Choroid plexus epithelial cell (primary cell): ENCODE results near the gene TMEM181.

Source experiments
- DNase-seq: peaks from one replicate; pipeline ENCODE4 v3.0.0-alpha.2; 2010; ENCODE audit warnings: low read depth
- H3K4me3 ChIP-seq: 2 replicates; pipeline ENCODE4 v1.5.1; 2011; ENCODE audit warnings: low read depth, mild to moderate bottlenecking, control low read depth, low read length, moderate library complexity
- TF ChIP-seq, protein P1 (sequence below): conservative IDR thresholded peaks from 2 replicates; pipeline ENCODE4 v1.5.1; 2011; ENCODE audit warnings: low read depth, mild to moderate bottlenecking, control low read depth, inconsistent platforms, low read length, moderate library complexity

The TMEM181 gene

GRCh38 chr6:158557927-158558326 lies 2.0 kb upstream of the TMEM181 start:
- DNase-seq = no peak
- TF ChIP-seq, protein P1, sequence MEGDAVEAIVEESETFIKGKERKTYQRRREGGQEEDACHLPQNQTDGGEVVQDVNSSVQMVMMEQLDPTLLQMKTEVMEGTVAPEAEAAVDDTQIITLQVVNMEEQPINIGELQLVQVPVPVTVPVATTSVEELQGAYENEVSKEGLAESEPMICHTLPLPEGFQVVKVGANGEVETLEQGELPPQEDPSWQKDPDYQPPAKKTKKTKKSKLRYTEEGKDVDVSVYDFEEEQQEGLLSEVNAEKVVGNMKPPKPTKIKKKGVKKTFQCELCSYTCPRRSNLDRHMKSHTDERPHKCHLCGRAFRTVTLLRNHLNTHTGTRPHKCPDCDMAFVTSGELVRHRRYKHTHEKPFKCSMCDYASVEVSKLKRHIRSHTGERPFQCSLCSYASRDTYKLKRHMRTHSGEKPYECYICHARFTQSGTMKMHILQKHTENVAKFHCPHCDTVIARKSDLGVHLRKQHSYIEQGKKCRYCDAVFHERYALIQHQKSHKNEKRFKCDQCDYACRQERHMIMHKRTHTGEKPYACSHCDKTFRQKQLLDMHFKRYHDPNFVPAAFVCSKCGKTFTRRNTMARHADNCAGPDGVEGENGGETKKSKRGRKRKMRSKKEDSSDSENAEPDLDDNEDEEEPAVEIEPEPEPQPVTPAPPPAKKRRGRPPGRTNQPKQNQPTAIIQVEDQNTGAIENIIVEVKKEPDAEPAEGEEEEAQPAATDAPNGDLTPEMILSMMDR = no peak
- H3K4me3 ChIP-seq = no peak overlapping the region

GRCh38 chr6:158558415-158559306 lies 1.2 kb upstream of the TMEM181 start:
- TF ChIP-seq, protein P1 = no peak
- DNase-seq = no peak
- no peak overlapping the region for H3K4me3 ChIP-seq

- H3K4me3 ChIP-seq = peak overlapping the region; percentile 84
- TF ChIP-seq, protein P1 = no peak
- DNase-seq = no peak
Measured at GRCh38 chr6:158559338-158559894, 475 bp upstream of the TMEM181 start.

- peak; percentile 40 for DNase-seq
- peak overlapping the region; percentile 84 for H3K4me3 ChIP-seq
- TF ChIP-seq, protein P1 = no peak
Measured at GRCh38 chr6:158560836-158561320, 987 bp downstream of the TMEM181 start.

DNA sequence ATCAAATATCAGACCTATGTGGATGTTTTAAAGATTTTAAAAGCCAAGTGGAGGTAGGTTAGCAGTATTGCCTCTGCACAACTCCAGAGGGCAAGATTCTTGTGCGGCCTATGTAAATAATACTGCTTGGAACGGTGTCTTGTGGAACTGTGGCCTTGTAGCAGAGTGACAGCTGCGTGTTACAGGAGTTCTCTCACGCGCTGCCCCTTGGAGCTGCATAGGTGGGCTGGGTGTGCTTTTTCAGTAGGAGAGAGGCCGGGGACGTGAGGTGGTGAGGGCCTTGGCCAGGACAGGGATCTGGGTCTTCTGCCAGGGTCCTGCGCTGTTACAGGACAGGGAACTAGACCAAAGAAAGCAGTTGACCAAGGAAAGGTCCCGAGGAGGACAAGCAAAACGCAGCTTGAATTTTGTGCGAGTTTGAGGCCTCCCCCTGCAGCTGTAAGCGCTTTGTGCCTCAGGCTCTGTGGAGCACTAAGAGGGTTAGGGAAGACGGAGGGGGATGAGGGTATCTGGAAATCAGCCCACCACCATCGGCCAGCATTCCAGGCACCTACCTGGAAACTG lies 1.5 kb downstream of the TMEM181 start:
- DNase-seq = no peak
- TF ChIP-seq, protein P1 = no peak
- H3K4me3 ChIP-seq = peak overlapping the region; percentile 84

- no peak for DNase-seq
- TF ChIP-seq, protein P1 = no peak
- H3K4me3 ChIP-seq = peak overlapping the region; percentile 84
Measured at GRCh38 chr6:158561938-158562337, 2.0 kb downstream of the TMEM181 start.
